ENCODE results near the gene TEAD1. TPM values are rescaled to one million over a fixed set of nuclear protein-coding genes. Genes with fewer than 3 reads are reported as not detected.

TEAD1 gene
- total and polyA plus RNA-seq, 9 of the 15 experiments (the other 6 are each of a cell fraction or from before 2014, with no cell fraction given): 1.7 to 17.7 (median 10.8) TPM

GRCh38 chr11:12818333-12819015, 144.3 kb downstream of the TEAD1 start:
- no TSS peak for BruUV-seq (replicated peaks)
- in situ Hi-C loops (cut with MboI): no loop called here
- H3K4me2 ChIP-seq (ENCODE audit: insufficient read depth, low read length): no peak overlapping the region
- no peaks in the 10 kb centered on the region for H3K9me3 ChIP-seq (replicated peaks; ENCODE audit: control insufficient read depth, insufficient read depth, low read depth, low read length)
- H3K27ac ChIP-seq (ENCODE audit: extremely low read depth, low read depth, low read length): no peak overlapping the region
- no peaks in the 10 kb centered on the region for H3K9me1 ChIP-seq (ENCODE audit: control insufficient read depth, insufficient read depth, low read length)
- H3K36me3 ChIP-seq (ENCODE audit: control insufficient read depth, insufficient read depth, low read length): no peaks in the 10 kb centered on the region
- H4K20me1 ChIP-seq (replicated peaks; ENCODE audit: control insufficient read depth, insufficient read depth, low read length): no peaks in the 10 kb centered on the region; the same call in 1 of the 2 replicates
- H3K27me3 ChIP-seq (ENCODE audit: control insufficient read depth in 2 of 2, insufficient read depth in 2 of 2, low read length in 2 of 2): no peaks in the 10 kb centered on the region
- ChIA-PET CTCF (ENCODE audit: low intra/inter-chr PET ratio) (no interaction called here), POLR2A (interaction anchor here (0.8 to 1.7 kb wide), 3 partner anchors 10 to 32 kb away, joined by 3 to 4 read pairs (median 3); no protein-coding TSS in a partner anchor)
- FAIRE-seq (no peak), DNase-seq (ENCODE audit: extremely low read depth in 1 of 4, low spot score in 3 of 4) (no peak), ATAC-seq (no peak)
- peaks cover 14 to 28% of the 10 kb centered on the region in 2 experiments for H3K4me1 ChIP-seq (replicated peaks in 1 of 2; ENCODE audit: control insufficient read depth in 2 of 2, insufficient read depth in 2 of 2, low read length in 2 of 2)
- intact Hi-C loops (cut with micrococcal nuclease): no loop called here
- no peak for TF ChIP-seq HSF4 (CRISPR knock-in tag; IDR thresholded peaks at IDR 0.05; ENCODE audit: borderline replicate concordance)
- TF ChIP-seq CEBPG (CRISPR knock-in tag; IDR thresholded peaks at IDR 0.05): no peak
- TF ChIP-seq CEBPG (tag; conservative IDR thresholded peaks at IDR 0.05 in 1 of 2, IDR thresholded peaks at IDR 0.05 in 1 of 2): peak in 1 of 2 experiments; percentile 44; a peak in 2 of 4 replicates
- no peak overlapping the region for H2AFZ ChIP-seq (ENCODE audit: low read depth, low read length)
- H3K9ac ChIP-seq (ENCODE audit: insufficient read depth in 1 of 2, low read depth in 2 of 2, low read length in 2 of 2): no peak overlapping the region
- 89% methylated on average over 4 of the region's 4 CpGs for WGBS (ENCODE audit: insufficient coverage, low coverage, missing lambda C conversion rate)
- peaks cover 7% of the 10 kb centered on the region; the same call in 2 of the 3 replicates for H3K79me2 ChIP-seq (ENCODE audit: control insufficient read depth, insufficient read depth, low read length)
- no peak overlapping the region for H3K4me3 ChIP-seq

- no peak overlapping the region for H3K4me2 ChIP-seq (ENCODE audit: insufficient read depth, low read length)
- DNase-seq (ENCODE audit: extremely low read depth in 1 of 4, low spot score in 3 of 4) (no peak), ATAC-seq (no peak), FAIRE-seq (no peak)
- no peak overlapping the region for H3K27ac ChIP-seq (ENCODE audit: extremely low read depth, low read depth, low read length)
- H3K9ac ChIP-seq (ENCODE audit: insufficient read depth in 1 of 2, low read depth in 2 of 2, low read length in 2 of 2): no peak overlapping the region
- H2AFZ ChIP-seq (ENCODE audit: low read depth, low read length): no peak overlapping the region
- no peaks in the 10 kb centered on the region; the same call in 2 of the 3 replicates for H3K79me2 ChIP-seq (ENCODE audit: control insufficient read depth, insufficient read depth, low read length)
- 64% methylated on average over 4 of the region's 4 CpGs for WGBS (ENCODE audit: insufficient coverage, low coverage, missing lambda C conversion rate)
- TF ChIP-seq ZNF316 (IDR thresholded peaks at IDR 0.05) (0 out of 2 replicates have a peak, but pooled peaks have one; percentile 29), DACH1 (IDR thresholded peaks at IDR 0.05; ENCODE audit: partially characterized antibody) (no peak)
- no peak overlapping the region for H3K4me3 ChIP-seq
- CTCF ChIA-PET (ENCODE audit: low intra/inter-chr PET ratio): no interaction called here
- H4K20me1 ChIP-seq (replicated peaks; ENCODE audit: control insufficient read depth, insufficient read depth, low read length): no peaks in the 10 kb centered on the region
- H3K9me1 ChIP-seq (ENCODE audit: control insufficient read depth, insufficient read depth, low read length): no peaks in the 10 kb centered on the region
- in situ Hi-C loops (cut with MboI): no loop called here
- H3K9me3 ChIP-seq (replicated peaks; ENCODE audit: control insufficient read depth, insufficient read depth, low read depth, low read length): no peaks in the 10 kb centered on the region
- POLR2A ChIA-PET: interaction anchor here (0.6 to 1.2 kb wide), 4 partner anchors 8 to 33 kb away, joined by 3 to 5 read pairs (median 4); no protein-coding TSS in a partner anchor
- H3K4me1 ChIP-seq (replicated peaks in 1 of 2; ENCODE audit: control insufficient read depth in 2 of 2, insufficient read depth in 2 of 2, low read length in 2 of 2): peaks cover 4 to 26% of the 10 kb centered on the region in 2 experiments; a peak in 3 of 5 replicates
- no peaks in the 10 kb centered on the region for H3K36me3 ChIP-seq (ENCODE audit: control insufficient read depth, insufficient read depth, low read length)
- intact Hi-C loops (cut with micrococcal nuclease): no loop called here
- H3K27me3 ChIP-seq (ENCODE audit: control insufficient read depth in 2 of 2, insufficient read depth in 2 of 2, low read length in 2 of 2): no peaks in the 10 kb centered on the region
- BruUV-seq (replicated peaks): no TSS peak
Measured at GRCh38 chr11:12822392-12823022, 148.3 kb downstream of the TEAD1 start.
